22Rv1 (cell line): ENCODE data around the gene VTI1A.

Source experiments
- H3K27ac ChIP-seq: fragments of 450-650 bp; 2 replicates; pipeline ENCODE4 v1.5.1; 2017
- CTCF ChIP-seq: fragments of 450-650 bp; IDR thresholded peaks from 2 replicates; pipeline ENCODE4 v1.5.1; 2017; ENCODE audit warnings: mild to moderate bottlenecking
- ZFX ChIP-seq: fragments of 450-650 bp; IDR thresholded peaks from 2 replicates; pipeline ENCODE4 v1.6.1; 2017; ENCODE audit warnings: antibody characterized with exemption, borderline replicate concordance

VTI1A gene

GRCh38 chr10:112601214-112602090 lies 154.4 kb downstream of the VTI1A start:
- TF ChIP-seq CTCF (no peak), ZFX (no peak)
- no peak overlapping the region for H3K27ac ChIP-seq

- no peak overlapping the region for H3K27ac ChIP-seq
- TF ChIP-seq ZFX (no peak), CTCF (no peak)
Measured at GRCh38 chr10:112603062-112603461, 156.0 kb downstream of the VTI1A start.

DNA sequence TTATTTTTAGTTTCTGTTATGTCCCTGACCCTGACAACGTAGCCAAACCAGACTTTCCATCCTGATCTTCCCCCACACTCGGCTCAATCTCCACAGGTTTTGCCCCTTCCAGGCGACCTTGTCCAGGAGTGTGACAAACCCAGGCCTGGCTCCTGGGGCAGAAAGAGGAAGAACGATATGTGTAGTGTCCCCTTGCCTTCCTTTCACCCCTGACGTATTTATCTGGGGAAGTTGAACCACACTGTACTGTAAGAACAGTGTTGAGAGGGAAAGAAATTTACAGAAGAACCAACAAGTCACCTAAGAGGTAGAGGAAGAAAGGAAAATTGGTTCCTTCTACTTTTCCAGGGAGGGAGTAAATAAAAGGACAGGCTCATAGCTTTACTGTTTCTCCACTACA lies 158.0 kb downstream of the VTI1A start:
- no peak for TF ChIP-seq CTCF
- no peak for TF ChIP-seq ZFX
- no peak overlapping the region for H3K27ac ChIP-seq

DNA sequence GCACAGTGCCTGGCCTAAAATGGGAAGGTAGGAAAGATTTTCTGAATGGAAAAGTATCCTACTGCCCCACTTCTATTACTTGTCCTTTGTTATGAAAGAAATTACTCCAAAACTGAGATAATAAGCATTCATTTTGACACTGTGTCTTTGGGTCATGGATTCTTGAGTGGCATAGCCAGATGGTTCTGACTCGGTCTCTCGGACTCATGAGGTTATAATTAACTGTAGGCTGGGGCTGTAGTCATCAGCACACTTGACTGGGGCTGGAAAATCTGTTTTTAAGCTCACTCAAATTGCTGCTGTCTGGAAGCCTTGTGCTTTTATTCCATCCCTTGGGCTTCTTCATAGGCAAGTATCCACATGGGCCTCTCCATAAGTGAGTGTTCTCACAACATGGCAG lies 160.5 kb downstream of the VTI1A start:
- H3K27ac ChIP-seq: no peak overlapping the region
- TF ChIP-seq CTCF (no peak), ZFX (no peak)

GRCh38 chr10:112613620-112614019 lies 166.6 kb downstream of the VTI1A start:
- TF ChIP-seq CTCF (no peak), ZFX (no peak)
- no peak overlapping the region for H3K27ac ChIP-seq

GRCh38 chr10:112614072-112614471 lies 167.1 kb downstream of the VTI1A start:
- H3K27ac ChIP-seq: no peak overlapping the region
- TF ChIP-seq ZFX (no peak), CTCF (no peak)

GRCh38 chr10:112614586-112614985 lies 167.6 kb downstream of the VTI1A start:
- H3K27ac ChIP-seq: no peak overlapping the region
- TF ChIP-seq ZFX (no peak), CTCF (no peak)
